ENCODE data around the gene LCN6. TPM values are rescaled to one million over a fixed set of nuclear protein-coding genes. Genes with fewer than 3 reads are reported as not detected.
A peak's percentile ranks its signal among the peaks of the same experiment; 100 is the strongest.

The LCN6 gene
- total and polyA plus RNA-seq, 2 of the 13 experiments (the other 11 are each of a cell fraction or from before 2014, with no cell fraction given): not detected

- Histone ChIP-seq H3K4me2 (ENCODE audit: low read depth, low read length) (peak overlapping the region; percentile 36; the same call in 1 of the 2 replicates), H3K4me1 (ENCODE audit: insufficient read depth, low read length) (peaks cover 81% of the 10 kb centered on the region), H3K27ac (ENCODE audit: extremely low read length, insufficient read depth, low read length) (no peak overlapping the region), H3K4me3 (replicated peaks in 1 of 3; ENCODE audit: insufficient read depth in 1 of 3, low read depth in 2 of 3, low read length in 3 of 3) (peak overlapping the region in 1 of 3 experiments; percentile 40; a peak in 1 of 6 replicates), H3K9ac (ENCODE audit: insufficient read depth, low read depth, low read length) (0 out of 2 replicates have a peak overlapping the region, but pooled peaks have one; percentile 3), H2AFZ (ENCODE audit: low read length) (no peak overlapping the region), H3K27me3 (ENCODE audit: control insufficient read depth in 1 of 2, insufficient read depth in 2 of 2, low read length in 2 of 2) (peaks cover 10 to 31% of the 10 kb centered on the region in 2 experiments; a peak in 4 of 5 replicates), H3K9me3 (ENCODE audit: low read length) (no peaks in the 10 kb centered on the region), H3K36me3 (replicated peaks in 1 of 2; ENCODE audit: control insufficient read depth in 1 of 2, insufficient read depth in 2 of 2, low read length in 2 of 2) (no peaks in the 10 kb centered on the region), H3K79me2 (ENCODE audit: insufficient read depth, low read length) (no peaks in the 10 kb centered on the region), H4K20me1 (ENCODE audit: insufficient read depth, low read length) (no peaks in the 10 kb centered on the region)
- BruUV-seq (replicated peaks): no TSS peak
- DNase-seq (ENCODE audit: low spot score): no peak
- FAIRE-seq: no peak
- WGBS (ENCODE audit: low lambda C conversion rate): 28% methylated on average over 7 of the region's 9 CpGs
- POLR2A ChIA-PET: interaction anchor here (1.2 to 3.0 kb wide), 3 partner anchors 10 to 70 kb away, joined by 3 to 30 read pairs (median 4); partner anchors contain the start of gene AGPAT2
- intact Hi-C loops (cut with micrococcal nuclease; ENCODE audit: unreplicated experiment) (no loop called here), in situ Hi-C loops (cut with HindIII; ENCODE audit: extremely low pct_ligation_motif_present, low pct_unique_long_range_greater_than_20kb) (no loop called here)
- TF ChIP-seq PCBP2 (optimal IDR thresholded peaks at IDR 0.05; ENCODE audit: low read depth, low read length, poor library complexity, severe bottlenecking): peak; percentile 37
- no peak for TF ChIP-seq ZSCAN25 (CRISPR knock-in tag; IDR thresholded peaks at IDR 0.05)
- peak; percentile 23; the same call in 1 of the 2 replicates for TF ChIP-seq RAD51 (IDR thresholded peaks at IDR 0.05; ENCODE audit: borderline replicate concordance)
- TF ChIP-seq HNRNPK (IDR thresholded peaks at IDR 0.05; ENCODE audit: low read depth, low read length, poor library complexity, severe bottlenecking): peak; percentile 96
- peak; percentile 98 for TF ChIP-seq PCBP1 (IDR thresholded peaks at IDR 0.05; ENCODE audit: borderline replicate concordance, low read depth, low read length)
- 0 out of 2 replicates have a peak, but pooled peaks have one; percentile 14 for TF ChIP-seq USF2 (IDR thresholded peaks at IDR 0.05; ENCODE audit: low read depth, low read length)
- TF ChIP-seq USF2 (CRISPR knock-in tag; IDR thresholded peaks at IDR 0.05; ENCODE audit: borderline replicate concordance): no peak
- 0 out of 2 replicates have a peak, but pooled peaks have one; percentile 15 for TF ChIP-seq ZNF607 (CRISPR knock-in tag; IDR thresholded peaks at IDR 0.05; ENCODE audit: borderline replicate concordance)
- no peak for TF ChIP-seq TOPORS (CRISPR knock-in tag; IDR thresholded peaks at IDR 0.05)
- CTCF ChIA-PET (ENCODE audit: low intra/inter-chr PET ratio, low total read pairs): no interaction called here
- ATAC-seq: no peak
Observed at GRCh38 chr9:136696502-136696901, 51.8 kb downstream of the LCN6 start.
